Measurements from ENCODE around the gene HOXC6.

Gene HOXC6

GRCh38 chr12:54060975-54061778 lies 32.9 kb downstream of the HOXC6 start:
- H3K36me3 ChIP-seq (ENCODE audit: low read depth): no peaks in the 10 kb centered on the region
- no peaks in the 10 kb centered on the region for H3K9me3 ChIP-seq (ENCODE audit: severe bottlenecking)
- peaks cover 13% of the 10 kb centered on the region for H3K27me3 ChIP-seq (ENCODE audit: insufficient read depth, poor library complexity, severe bottlenecking)
- DNase-seq (ENCODE audit: low spot score): no peak
- H3K27ac ChIP-seq (ENCODE audit: poor library complexity, severe bottlenecking): no peak overlapping the region
- ATAC-seq (ENCODE audit: low read depth): no peak
- no peak for TF ChIP-seq CTCF (IDR thresholded peaks at IDR 0.05; ENCODE audit: poor library complexity, severe bottlenecking)
- H3K4me1 ChIP-seq (ENCODE audit: insufficient read depth, poor library complexity, severe bottlenecking): no peaks in the 10 kb centered on the region
- no peak overlapping the region for H3K4me3 ChIP-seq (ENCODE audit: severe bottlenecking)

- Histone ChIP-seq H3K27me3 (ENCODE audit: insufficient read depth, poor library complexity, severe bottlenecking) (peaks cover 10% of the 10 kb centered on the region), H3K9me3 (ENCODE audit: severe bottlenecking) (no peaks in the 10 kb centered on the region), H3K4me3 (ENCODE audit: severe bottlenecking) (no peak overlapping the region), H3K36me3 (ENCODE audit: low read depth) (no peaks in the 10 kb centered on the region), H3K27ac (ENCODE audit: poor library complexity, severe bottlenecking) (no peak overlapping the region), H3K4me1 (ENCODE audit: insufficient read depth, poor library complexity, severe bottlenecking) (peaks cover 8% of the 10 kb centered on the region)
- DNase-seq (ENCODE audit: low spot score): no peak
- TF ChIP-seq CTCF (IDR thresholded peaks at IDR 0.05; ENCODE audit: poor library complexity, severe bottlenecking): no peak
- no peak for ATAC-seq (ENCODE audit: low read depth)
Observed at GRCh38 chr12:54065677-54066076, 37.4 kb downstream of the HOXC6 start.

- TF ChIP-seq CTCF (IDR thresholded peaks at IDR 0.05; ENCODE audit: poor library complexity, severe bottlenecking): no peak
- peaks cover 10% of the 10 kb centered on the region for H3K27me3 ChIP-seq (ENCODE audit: insufficient read depth, poor library complexity, severe bottlenecking)
- H3K9me3 ChIP-seq (ENCODE audit: severe bottlenecking): no peaks in the 10 kb centered on the region
- no peaks in the 10 kb centered on the region for H3K36me3 ChIP-seq (ENCODE audit: low read depth)
- peaks cover 8% of the 10 kb centered on the region for H3K4me1 ChIP-seq (ENCODE audit: insufficient read depth, poor library complexity, severe bottlenecking)
- H3K27ac ChIP-seq (ENCODE audit: poor library complexity, severe bottlenecking): no peak overlapping the region
- ATAC-seq (ENCODE audit: low read depth) (no peak), DNase-seq (ENCODE audit: low spot score) (no peak)
- H3K4me3 ChIP-seq (ENCODE audit: severe bottlenecking): no peak overlapping the region
Observed at GRCh38 chr12:54066408-54066807, 38.2 kb downstream of the HOXC6 start.

- ATAC-seq (ENCODE audit: low read depth): peak; percentile 72
- peaks cover 6% of the 10 kb centered on the region for H3K27me3 ChIP-seq (ENCODE audit: insufficient read depth, poor library complexity, severe bottlenecking)
Observed at GRCh38 chr12:54068418-54069070, 40.3 kb downstream of the HOXC6 start.

More at GRCh38 chr12:54068418-54069070, 40.3 kb downstream of the HOXC6 start:
- DNase-seq (ENCODE audit: low spot score): no peak
- Histone ChIP-seq H3K4me3 (ENCODE audit: severe bottlenecking) (no peak overlapping the region), H3K36me3 (ENCODE audit: low read depth) (no peaks in the 10 kb centered on the region), H3K9me3 (ENCODE audit: severe bottlenecking) (no peaks in the 10 kb centered on the region), H3K27ac (ENCODE audit: poor library complexity, severe bottlenecking) (no peak overlapping the region), H3K4me1 (ENCODE audit: insufficient read depth, poor library complexity, severe bottlenecking) (peaks cover 8% of the 10 kb centered on the region)
- no peak for TF ChIP-seq CTCF (IDR thresholded peaks at IDR 0.05; ENCODE audit: poor library complexity, severe bottlenecking)
